Liver (tissue), 9 donors: ENCODE results near the gene BZW2. TPM values are rescaled to one million over a fixed set of nuclear protein-coding genes. Genes with fewer than 3 reads are reported as not detected.

ENCODE experiments used
- DNase-seq: peaks from one replicate; pipeline ENCODE4 v3.0.0-alpha.2; 2017; ENCODE audit warnings: low spot score
- H3K27ac ChIP-seq, 2 donors: one replicate each; pipeline ENCODE4 v1.7.0; 2013; ENCODE audit warnings: inconsistent platforms in 2 of 2, low read length in 2 of 2, control low read depth in 1 of 2, low read depth in 1 of 2, mild to moderate bottlenecking in 1 of 2
- H3K27me3 ChIP-seq, 4 donors: one replicate each; pipeline versions ENCODE4 v1.6.1 to v1.7.0; 2013; ENCODE audit warnings: low read length in 3 of 4, inconsistent platforms in 1 of 4, mild to moderate bottlenecking in 1 of 4, moderate library complexity in 1 of 4; ENCODE audit not compliant: control insufficient read depth in 4 of 4, insufficient read depth in 4 of 4
- H3K36me3 ChIP-seq, 4 donors: one replicate each; pipeline versions ENCODE4 v1.6.1 to v1.7.0; 2013; ENCODE audit warnings: low read length in 3 of 4, mild to moderate bottlenecking in 3 of 4, low read depth in 1 of 4, moderate library complexity in 1 of 4; ENCODE audit not compliant: control insufficient read depth in 4 of 4, insufficient read depth in 3 of 4
- H3K4me1 ChIP-seq, 4 donors: one replicate each; pipeline versions ENCODE4 v1.6.1 to v1.7.0; 2013; ENCODE audit warnings: low read length in 3 of 4, mild to moderate bottlenecking in 3 of 4, moderate library complexity in 1 of 4; ENCODE audit not compliant: control insufficient read depth in 4 of 4, insufficient read depth in 4 of 4
- H3K4me3 ChIP-seq, 3 donors: one replicate each; pipeline versions ENCODE4 v1.6.1 to v1.7.0; 2013; ENCODE audit warnings: low read length in 3 of 3, control low read depth in 1 of 3, low read depth in 1 of 3, mild to moderate bottlenecking in 1 of 3
- H3K9ac ChIP-seq, 2 donors: one replicate each; pipeline ENCODE4 v1.7.0; 2013; ENCODE audit warnings: low read length in 2 of 2, mild to moderate bottlenecking in 2 of 2, moderate library complexity in 2 of 2, control low read depth in 1 of 2, low read depth in 1 of 2
- H3K9me3 ChIP-seq, 4 donors: one replicate each; pipeline versions ENCODE4 v1.6.1 to v1.7.0; 2013; ENCODE audit warnings: low read length in 3 of 4; ENCODE audit not compliant: control insufficient read depth in 4 of 4
- ATF3 ChIP-seq: IDR thresholded peaks from 2 replicates; pipeline ENCODE4 v1.6.1; 2016; ENCODE audit warnings: antibody characterized with exemption
- FOXA1 ChIP-seq: IDR thresholded peaks from 2 replicates; pipeline ENCODE4 v1.6.1; 2016; ENCODE audit warnings: antibody characterized with exemption
- FOXA2 ChIP-seq: IDR thresholded peaks from 2 replicates; pipeline ENCODE4 v1.6.1; 2016; ENCODE audit warnings: antibody characterized with exemption
- GABPA ChIP-seq, 2 donors: IDR thresholded peaks in 1 of 2; conservative IDR thresholded peaks in 1 of 2; 2 replicates each; pipeline ENCODE4 v1.6.1; 2016; ENCODE audit warnings: antibody characterized with exemption in 2 of 2, mild to moderate bottlenecking in 1 of 2, moderate library complexity in 1 of 2
- HNF4A ChIP-seq, 2 donors: conservative IDR thresholded peaks; 2 replicates each; pipeline ENCODE4 v1.6.1; 2016; ENCODE audit warnings: antibody characterized with exemption in 2 of 2, mild to moderate bottlenecking in 2 of 2
- HNF4G ChIP-seq: IDR thresholded peaks from 2 replicates; pipeline ENCODE4 v1.6.1; 2016; ENCODE audit warnings: antibody characterized with exemption
- JUND ChIP-seq, 2 donors: IDR thresholded peaks; 2 replicates each; pipeline ENCODE4 v1.6.1; 2016; ENCODE audit warnings: antibody characterized with exemption in 2 of 2
- MAX ChIP-seq: IDR thresholded peaks from 2 replicates; pipeline ENCODE4 v1.6.1; 2016; ENCODE audit warnings: antibody characterized with exemption
- NR2F2 ChIP-seq: IDR thresholded peaks from 2 replicates; pipeline ENCODE4 v1.6.1; 2016; ENCODE audit warnings: antibody characterized with exemption
- RAD21 ChIP-seq, 2 donors: IDR thresholded peaks; 2 replicates each; pipeline ENCODE4 v1.6.1; 2016; ENCODE audit warnings: antibody characterized with exemption in 2 of 2, mild to moderate bottlenecking in 2 of 2
- RXRA ChIP-seq, 2 donors: IDR thresholded peaks; 2 replicates each; pipeline ENCODE4 v1.6.1; 2017 to 2018; ENCODE audit warnings: antibody characterized with exemption in 2 of 2, mild to moderate bottlenecking in 1 of 2
- SP1 ChIP-seq: IDR thresholded peaks from 2 replicates; pipeline ENCODE4 v1.6.1; 2018; ENCODE audit warnings: antibody characterized with exemption, mild to moderate bottlenecking
- TAF1 ChIP-seq: conservative IDR thresholded peaks from 2 replicates; pipeline ENCODE4 v1.6.1; 2016; ENCODE audit warnings: antibody characterized with exemption, mild to moderate bottlenecking
- YY1 ChIP-seq: IDR thresholded peaks from 2 replicates; pipeline ENCODE4 v1.6.1; 2016; ENCODE audit warnings: antibody characterized with exemption, mild to moderate bottlenecking
- ZBTB33 ChIP-seq: IDR thresholded peaks from 2 replicates; pipeline ENCODE4 v1.6.1; 2016; ENCODE audit warnings: antibody characterized with exemption
- polyA plus RNA-seq, 2 donors: library from polyadenylated mRNA; stranded (reverse) in 1 of 2; unstranded in 1 of 2; fragments of 200-250 nt in 1 of 2; fragments of >200 nt in 1 of 2; fragmentation: Nextera tagmentation in 1 of 2; extraction: Ambion mirVana in 1 of 2; gene quantifications; one replicate each; pipeline versions ENCODE4 v1.2.1 to v1.2.3, GENCODE V29; 2013 to 2015
- total RNA-seq, 2 donors: library from RNA; depleted of rRNA; stranded (reverse); fragments of >200 nt; gene quantifications; one replicate each; pipeline ENCODE4 v1.2.3, GENCODE V29; 2014
- TF ChIP-seq, protein P1 (sequence below): IDR thresholded peaks from 2 replicates; pipeline ENCODE4 v1.6.1; 2016; ENCODE audit warnings: antibody characterized with exemption, mild to moderate bottlenecking
- donor health status: healthy.
- donor health status: healthy.
- donor health status: healthy.
- donor health status: healthy.
- donor health status: healthy.

Gene BZW2
- total and polyA plus RNA-seq, 4 donors: 10.9 to 18.6 (median 13.1) TPM

DNA sequence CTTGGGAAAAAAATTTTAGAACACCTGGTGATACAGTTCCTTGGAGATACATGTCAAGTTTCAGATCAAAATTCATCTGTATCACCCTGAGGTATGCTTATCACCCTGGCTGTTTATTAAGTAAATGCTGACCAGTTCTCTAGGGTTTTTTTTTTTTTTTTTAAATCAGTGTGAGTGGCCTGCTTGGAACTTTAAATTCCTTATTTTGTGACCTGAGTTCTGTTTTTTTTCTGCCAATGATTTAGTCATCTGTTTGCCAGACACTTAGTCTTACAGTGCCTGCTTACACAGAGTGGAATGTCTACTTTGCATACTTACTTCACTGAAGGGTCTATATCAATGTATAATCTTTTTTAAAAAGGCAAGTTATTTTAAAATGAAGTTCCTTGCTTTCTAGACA is 109.4 kb downstream of the BZW2 start:
- no peak overlapping the region for H3K9ac ChIP-seq
- TF ChIP-seq, protein P1, sequence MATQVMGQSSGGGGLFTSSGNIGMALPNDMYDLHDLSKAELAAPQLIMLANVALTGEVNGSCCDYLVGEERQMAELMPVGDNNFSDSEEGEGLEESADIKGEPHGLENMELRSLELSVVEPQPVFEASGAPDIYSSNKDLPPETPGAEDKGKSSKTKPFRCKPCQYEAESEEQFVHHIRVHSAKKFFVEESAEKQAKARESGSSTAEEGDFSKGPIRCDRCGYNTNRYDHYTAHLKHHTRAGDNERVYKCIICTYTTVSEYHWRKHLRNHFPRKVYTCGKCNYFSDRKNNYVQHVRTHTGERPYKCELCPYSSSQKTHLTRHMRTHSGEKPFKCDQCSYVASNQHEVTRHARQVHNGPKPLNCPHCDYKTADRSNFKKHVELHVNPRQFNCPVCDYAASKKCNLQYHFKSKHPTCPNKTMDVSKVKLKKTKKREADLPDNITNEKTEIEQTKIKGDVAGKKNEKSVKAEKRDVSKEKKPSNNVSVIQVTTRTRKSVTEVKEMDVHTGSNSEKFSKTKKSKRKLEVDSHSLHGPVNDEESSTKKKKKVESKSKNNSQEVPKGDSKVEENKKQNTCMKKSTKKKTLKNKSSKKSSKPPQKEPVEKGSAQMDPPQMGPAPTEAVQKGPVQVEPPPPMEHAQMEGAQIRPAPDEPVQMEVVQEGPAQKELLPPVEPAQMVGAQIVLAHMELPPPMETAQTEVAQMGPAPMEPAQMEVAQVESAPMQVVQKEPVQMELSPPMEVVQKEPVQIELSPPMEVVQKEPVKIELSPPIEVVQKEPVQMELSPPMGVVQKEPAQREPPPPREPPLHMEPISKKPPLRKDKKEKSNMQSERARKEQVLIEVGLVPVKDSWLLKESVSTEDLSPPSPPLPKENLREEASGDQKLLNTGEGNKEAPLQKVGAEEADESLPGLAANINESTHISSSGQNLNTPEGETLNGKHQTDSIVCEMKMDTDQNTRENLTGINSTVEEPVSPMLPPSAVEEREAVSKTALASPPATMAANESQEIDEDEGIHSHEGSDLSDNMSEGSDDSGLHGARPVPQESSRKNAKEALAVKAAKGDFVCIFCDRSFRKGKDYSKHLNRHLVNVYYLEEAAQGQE: no peak
- no peak for TF ChIP-seq HNF4G
- no peak for TF ChIP-seq ZBTB33
- no peak for TF ChIP-seq SP1
- no peak for TF ChIP-seq TAF1
- no peak for TF ChIP-seq NR2F2
- TF ChIP-seq YY1: no peak
- TF ChIP-seq MAX: no peak
- no peak for TF ChIP-seq ATF3
- no peak for TF ChIP-seq FOXA2
- TF ChIP-seq JUND (IDR thresholded peaks at IDR 0.05): no peak
- TF ChIP-seq HNF4A (conservative IDR thresholded peaks at IDR 0.05): no peak
- no peak for TF ChIP-seq RAD21 (IDR thresholded peaks at IDR 0.05)
- no peak for TF ChIP-seq RXRA (IDR thresholded peaks at IDR 0.05)
- no peak for TF ChIP-seq GABPA (IDR thresholded peaks at IDR 0.05 in 1 of 2, conservative IDR thresholded peaks at IDR 0.05 in 1 of 2)
- no peak for TF ChIP-seq FOXA1
- H3K4me1 ChIP-seq: peaks cover 0 to 9% (median 2%) of the 10 kb centered on the region in 4 donors
- H3K4me3 ChIP-seq: no peak overlapping the region
- no peak overlapping the region for H3K27ac ChIP-seq
- no peaks in the 10 kb centered on the region for H3K36me3 ChIP-seq
- H3K27me3 ChIP-seq: no peaks in the 10 kb centered on the region
- no peak for DNase-seq
- H3K9me3 ChIP-seq: no peaks in the 10 kb centered on the region

Other genes with a start within 250 kb of the BZW2 start
- gene CRPPA, start 224.6 kb upstream of the BZW2 start, total RNA-seq: 1 to 10 TPM; 2.3 to 3.7 TPM
- 1 to 10 TPM in 1 of 2 donors, under 1 TPM in 1; 0.47 to 1.4 TPM for gene CRPPA, start 224.6 kb upstream of the BZW2 start, polyA plus RNA-seq
- under 1 TPM in 1 of 2 donors, not detected in 1; 0.56 TPM for gene SOSTDC1, start 180.4 kb upstream of the BZW2 start, total RNA-seq
- gene SOSTDC1, start 180.4 kb upstream of the BZW2 start, polyA plus RNA-seq: under 1 TPM; 0.05 to 0.08 TPM
- not detected for gene LRRC72, start 119.4 kb upstream of the BZW2 start, total RNA-seq
- not detected for gene LRRC72, start 119.4 kb upstream of the BZW2 start, polyA plus RNA-seq
- gene ANKMY2, start 427 bp upstream of the BZW2 start, total RNA-seq: 10 to 100 TPM in 1 of 2 donors, 1 to 10 TPM in 1; 6.9 to 11.4 TPM
- 1 to 10 TPM; 2.7 to 4.0 TPM for gene ANKMY2, start 427 bp upstream of the BZW2 start, polyA plus RNA-seq
- gene TSPAN13, start 107.6 kb downstream of the BZW2 start, total RNA-seq: 10 to 100 TPM; 11.0 to 20.6 TPM
- 10 to 100 TPM in 1 of 2 donors, 1 to 10 TPM in 1; 8.9 to 24.4 TPM for gene TSPAN13, start 107.6 kb downstream of the BZW2 start, polyA plus RNA-seq
- gene AGR2, start 158.8 kb downstream of the BZW2 start, total RNA-seq: under 1 TPM in 1 of 2 donors, not detected in 1; 0.37 TPM
- gene AGR2, start 158.8 kb downstream of the BZW2 start, polyA plus RNA-seq: under 1 TPM in 1 of 2 donors, not detected in 1; 0.45 TPM
- gene AGR3, start 235.8 kb downstream of the BZW2 start, total RNA-seq: not detected
- not detected for gene AGR3, start 235.8 kb downstream of the BZW2 start, polyA plus RNA-seq